Calu3 (cell line): Measurements from ENCODE around the gene CDC42. TPM values are rescaled to one million over a fixed set of nuclear protein-coding genes. Genes with fewer than 3 reads are reported as not detected.

Experiments used
- BruUV-seq: library from RNA; stranded (reverse); fragments of 400-500 nt; replicated peaks from 2 replicates; lab custom pipeline; 2021; lab: Mats Ljungman, UMichigan
- CTCF ChIA-PET: fragments of 300-600 bp; sonication (Branson Sonifier 250); formaldehyde crosslinking; loops from one replicate; lab custom pipeline; 2022; ENCODE audit warnings: antibody characterized with exemption; lab: Charles Lee
- DNase-seq: peaks from one replicate; pipeline ENCODE4 v3.0.0; 2022
- H3K27ac Mint-ChIP-seq: one replicate; pipeline ENCODE4 v1.8.0; 2022; ENCODE audit warnings: mixed read lengths; ENCODE audit not compliant: unreplicated experiment
- H3K27me3 Mint-ChIP-seq: one replicate; pipeline ENCODE4 v1.8.0; 2022; ENCODE audit warnings: mixed read lengths; ENCODE audit not compliant: unreplicated experiment
- H3K36me3 Mint-ChIP-seq: one replicate; pipeline ENCODE4 v1.8.0; 2022; ENCODE audit warnings: mild to moderate bottlenecking, moderate library complexity, mixed read lengths; ENCODE audit not compliant: insufficient read depth, unreplicated experiment
- H3K4me1 Mint-ChIP-seq: one replicate; pipeline ENCODE4 v1.8.0; 2022; ENCODE audit warnings: mild to moderate bottlenecking, low read depth, mixed read lengths; ENCODE audit not compliant: unreplicated experiment
- H3K4me3 Mint-ChIP-seq: one replicate; pipeline ENCODE4 v1.8.0; 2022; ENCODE audit warnings: mild to moderate bottlenecking, low read depth, moderate library complexity, mixed read lengths; ENCODE audit not compliant: unreplicated experiment
- H3K9me3 Mint-ChIP-seq: one replicate; pipeline ENCODE4 v1.8.0; 2022; ENCODE audit warnings: low read depth, mixed read lengths; ENCODE audit not compliant: unreplicated experiment
- CTCF ChIP-seq: fragments of 200-600 bp; IDR thresholded peaks from one replicate; pipeline ENCODE4 v1.8.0; 2022; ENCODE audit warnings: antibody characterized with exemption; ENCODE audit not compliant: unreplicated experiment
- intact Hi-C: fragments of 100-400 bp; cut with micrococcal nuclease; formaldehyde crosslinking; loops from one replicate; pipeline ENCODE4 v1.10.0; 2022; ENCODE audit not compliant: unreplicated experiment
- total RNA-seq: library from RNA; stranded (reverse); gene quantifications from 2 replicates; pipeline ENCODE4 v1.2.3, GENCODE V29; 2022

Gene CDC42
- total RNA-seq, 1 experiment from 2014 or later: 204 TPM

- CTCF ChIA-PET: no interaction called here
- Mint-ChIP-seq H3K4me3 (no peak overlapping the region), H3K36me3 (peaks cover 8% of the 10 kb centered on the region), H3K27ac (no peak overlapping the region), H3K9me3 (no peaks in the 10 kb centered on the region), H3K4me1 (no peaks in the 10 kb centered on the region), H3K27me3 (no peaks in the 10 kb centered on the region)
- TF ChIP-seq CTCF: no peak
- DNase-seq: no peak
- intact Hi-C loops: no loop called here
- no TSS peak for BruUV-seq
Measured at GRCh38 chr1:22126531-22126930, 74.0 kb downstream of the CDC42 start.

GRCh38 chr1:22127248-22127647, 74.7 kb downstream of the CDC42 start:
- H3K4me3 Mint-ChIP-seq: no peak overlapping the region
- BruUV-seq: no TSS peak
- intact Hi-C loops: no loop called here
- no peak for TF ChIP-seq CTCF
- no peak overlapping the region for H3K27ac Mint-ChIP-seq
- H3K27me3 Mint-ChIP-seq: no peaks in the 10 kb centered on the region
- no peaks in the 10 kb centered on the region for H3K4me1 Mint-ChIP-seq
- no peak for DNase-seq
- peaks cover 4% of the 10 kb centered on the region for H3K36me3 Mint-ChIP-seq
- no peaks in the 10 kb centered on the region for H3K9me3 Mint-ChIP-seq
- CTCF ChIA-PET: no interaction called here

- no peaks in the 10 kb centered on the region for H3K9me3 Mint-ChIP-seq
- no peaks in the 10 kb centered on the region for H3K4me1 Mint-ChIP-seq
- BruUV-seq: no TSS peak
- intact Hi-C loops: no loop called here
- H3K27me3 Mint-ChIP-seq: no peaks in the 10 kb centered on the region
- DNase-seq: no peak
- H3K4me3 Mint-ChIP-seq: no peak overlapping the region
- CTCF ChIA-PET: no interaction called here
- no peak for TF ChIP-seq CTCF
- H3K27ac Mint-ChIP-seq: no peak overlapping the region
- peaks cover 4% of the 10 kb centered on the region for H3K36me3 Mint-ChIP-seq
Measured at GRCh38 chr1:22127731-22128130, 75.2 kb downstream of the CDC42 start.

- no peaks in the 10 kb centered on the region for H3K27me3 Mint-ChIP-seq
- DNase-seq: no peak
- CTCF ChIA-PET: no interaction called here
- intact Hi-C loops: no loop called here
- H3K4me3 Mint-ChIP-seq: no peak overlapping the region
- H3K9me3 Mint-ChIP-seq: no peaks in the 10 kb centered on the region
- peaks cover 4% of the 10 kb centered on the region for H3K36me3 Mint-ChIP-seq
- no TSS peak for BruUV-seq
- no peak overlapping the region for H3K27ac Mint-ChIP-seq
- TF ChIP-seq CTCF: no peak
- no peaks in the 10 kb centered on the region for H3K4me1 Mint-ChIP-seq
Measured at GRCh38 chr1:22128392-22128791, 75.9 kb downstream of the CDC42 start.
